Cerebellar cortex (tissue), 1 donor: Measurements from ENCODE around the gene MRPS35.

ENCODE experiments used
- DNase-seq: peaks from one replicate; pipeline ENCODE4 v3.0.0-alpha.2; 2015; ENCODE audit warnings: low spot score

MRPS35 gene

GRCh38 chr12:27772328-27773049 is 61.9 kb downstream of the MRPS35 start:
- DNase-seq: no peak

- no peak for DNase-seq
Observed at GRCh38 chr12:27777141-27777540, 66.5 kb downstream of the MRPS35 start.

- DNase-seq: no peak
Observed at GRCh38 chr12:27778206-27778605, 67.6 kb downstream of the MRPS35 start.

- peak; percentile 58 for DNase-seq
Observed at GRCh38 chr12:27779416-27779919, 68.8 kb downstream of the MRPS35 start.

- DNase-seq: peak; percentile 61
Observed at GRCh38 chr12:27779920-27780611, 69.4 kb downstream of the MRPS35 start, which contains the start of the genes KLHL42 and MANSC4. Gene KLHL42, plus strand, starts transcription at chr12:27780233. Its CDS starts 98 bp downstream, at chr12:27780331. Gene MANSC4, minus strand, starts transcription at chr12:27780236. Its CDS starts 8,960 bp downstream, at chr12:27771276.

- DNase-seq: peak; percentile 22
Observed at GRCh38 chr12:27780612-27781408, 70.2 kb downstream of the MRPS35 start.

- DNase-seq: peak; percentile 9
Observed at GRCh38 chr12:27781680-27782079, 71.0 kb downstream of the MRPS35 start.

- DNase-seq: no peak
Observed at GRCh38 chr12:27782481-27782880, 71.8 kb downstream of the MRPS35 start.

- no peak for DNase-seq
Observed at GRCh38 chr12:27785882-27786570, 75.4 kb downstream of the MRPS35 start.

GRCh38 chr12:27787559-27787958 is 76.9 kb downstream of the MRPS35 start:
- DNase-seq: no peak

- no peak for DNase-seq
Observed at GRCh38 chr12:27790179-27790578, 79.5 kb downstream of the MRPS35 start.

- no peak for DNase-seq
Observed at GRCh38 chr12:27794818-27795584, 84.4 kb downstream of the MRPS35 start.

- no peak for DNase-seq
Observed at GRCh38 chr12:27796128-27796527, 85.5 kb downstream of the MRPS35 start.

GRCh38 chr12:27797301-27798025 is 86.8 kb downstream of the MRPS35 start:
- no peak for DNase-seq

- no peak for DNase-seq
Observed at GRCh38 chr12:27800819-27801218, 90.2 kb downstream of the MRPS35 start.

- no peak for DNase-seq
Observed at GRCh38 chr12:27801630-27802029, 91.0 kb downstream of the MRPS35 start.

GRCh38 chr12:27802511-27802910 is 91.9 kb downstream of the MRPS35 start:
- DNase-seq: no peak

GRCh38 chr12:27802936-27803335 is 92.3 kb downstream of the MRPS35 start:
- DNase-seq: no peak

GRCh38 chr12:27805238-27805637 is 94.6 kb downstream of the MRPS35 start:
- no peak for DNase-seq
